H1 (cell line): ENCODE results near the gene BICDL1. TPM values are rescaled to one million over a fixed set of nuclear protein-coding genes. Genes with fewer than 3 reads are reported as not detected.

ENCODE experiments used
- ATF2 ChIP-seq: IDR thresholded peaks from 2 replicates; pipeline ENCODE4 v1.6.1; 2012; ENCODE audit warnings: low read length, inconsistent platforms
- CHD1 ChIP-seq: IDR thresholded peaks from 2 replicates; pipeline ENCODE4 v1.6.1; 2012; ENCODE audit warnings: low read depth, low read length, improper control_type of control experiment
- CHD7 ChIP-seq: fragments of 300-600 bp; sonication (generic); IDR thresholded peaks from 2 replicates; pipeline ENCODE4 v1.7.1; 2012; ENCODE audit warnings: low read length, moderate library complexity, mild to moderate bottlenecking, inconsistent platforms; ENCODE audit not compliant: insufficient replicate concordance
- RXRA ChIP-seq: IDR thresholded peaks from 2 replicates; pipeline ENCODE4 v1.6.1; 2011; ENCODE audit warnings: low read depth, mild to moderate bottlenecking, low read length, moderate library complexity; ENCODE audit not compliant: insufficient read depth
- SIN3A ChIP-seq, 2 experiments: IDR thresholded peaks in 1 of 2; conservative IDR thresholded peaks in 1 of 2; 2 replicates each; pipeline ENCODE4 v1.6.1; 2011 to 2012; ENCODE audit warnings: low read length in 2 of 2, improper control_type of control experiment in 1 of 2, low read depth in 1 of 2, mild to moderate bottlenecking in 1 of 2
- polyA plus RNA-seq, 7 experiments: library from polyadenylated mRNA; depleted of rRNA in 3 of 7; stranded (reverse) in 5 of 7; unstranded in 2 of 7; fragments of >200 nt in 5 of 7; fragments of 200-250 nt in 2 of 7; gene quantifications; 1 replicate in 5 of 7; 2 replicates in 1 of 7; 4 replicates in 1 of 7; pipeline versions ENCODE4 v1.2.1 to v1.2.3, GENCODE V29; 2011 to 2013; ENCODE audit warnings: missing spikeins in 2 of 7, mixed read lengths in 2 of 7
- total RNA-seq: library from RNA; stranded (reverse); fragmentation: NEBNext Ultra II Directional; extraction: Animal tissue kit (Norgen Biotek cat#: 25700); gene quantifications from 2 replicates; pipeline ENCODE4 v1.2.1, GENCODE V29; 2021

The BICDL1 gene
- total and polyA plus RNA-seq, 2 of the 8 experiments (the other 6 are each of a cell fraction or from before 2014, with no cell fraction given), result 17.2 to 25.9 TPM

- TF ChIP-seq ATF2 (no peak), CHD7 (no peak), CHD1 (no peak), RXRA (no peak), SIN3A (conservative IDR thresholded peaks at IDR 0.05 in 1 of 2, IDR thresholded peaks at IDR 0.05 in 1 of 2; ENCODE audit: low read depth in 1 of 2, low read length in 2 of 2) (peak; percentile 19 to 37; a peak in 2 of 4 replicates)
Observed at GRCh38 chr12:119988472-119989360, at the start of gene BICDL1 (continued).
